CD4-positive, alpha-beta T cell treated with Interleukin-10 for 1 hour (primary cell): ENCODE measurements around the gene GTF3C1.
"Not testable (repeated sequence)": the region's sequence is repeated elsewhere in the genome, so short reads cannot be mapped to it uniquely, and the experiment has no call there.

Source experiments
- DNase-seq: peaks from one replicate; pipeline ENCODE4 v3.0.0-alpha.2; 2020

GTF3C1 gene

DNA sequence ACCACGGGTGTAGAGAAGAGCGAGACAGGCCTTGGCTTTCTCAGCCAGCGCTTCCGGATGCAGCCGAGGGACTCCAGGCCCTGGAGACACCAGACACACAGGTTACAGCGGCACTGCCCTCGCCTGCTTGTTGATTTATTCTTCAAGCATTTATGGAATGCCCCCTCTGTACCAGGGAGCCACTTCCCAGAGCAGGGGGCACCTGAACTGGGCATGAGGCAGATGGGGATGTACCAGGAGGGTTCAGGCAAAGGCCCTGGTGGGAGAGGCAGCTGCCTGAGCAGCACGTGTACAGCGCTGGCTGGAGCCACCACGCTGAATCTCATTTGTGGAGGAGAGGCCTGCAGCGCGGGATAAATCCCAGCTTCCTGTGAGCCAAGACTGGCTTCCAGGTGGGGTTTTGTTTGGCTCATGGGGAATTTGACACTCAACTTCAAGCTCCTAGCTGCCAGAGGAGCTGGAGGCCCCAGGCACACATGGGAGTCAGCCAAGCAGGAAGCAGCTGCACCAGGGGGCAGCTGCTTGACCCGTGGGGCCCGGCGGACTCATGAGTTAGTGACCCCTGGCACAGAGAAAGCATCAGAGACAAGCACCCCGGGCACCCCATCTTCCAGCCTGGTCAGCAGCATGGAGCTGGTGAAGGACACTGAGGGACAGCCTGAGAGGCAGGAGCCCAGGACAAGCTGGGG is 88.1 kb downstream of the GTF3C1 start:
- DNase-seq: no peak

DNA sequence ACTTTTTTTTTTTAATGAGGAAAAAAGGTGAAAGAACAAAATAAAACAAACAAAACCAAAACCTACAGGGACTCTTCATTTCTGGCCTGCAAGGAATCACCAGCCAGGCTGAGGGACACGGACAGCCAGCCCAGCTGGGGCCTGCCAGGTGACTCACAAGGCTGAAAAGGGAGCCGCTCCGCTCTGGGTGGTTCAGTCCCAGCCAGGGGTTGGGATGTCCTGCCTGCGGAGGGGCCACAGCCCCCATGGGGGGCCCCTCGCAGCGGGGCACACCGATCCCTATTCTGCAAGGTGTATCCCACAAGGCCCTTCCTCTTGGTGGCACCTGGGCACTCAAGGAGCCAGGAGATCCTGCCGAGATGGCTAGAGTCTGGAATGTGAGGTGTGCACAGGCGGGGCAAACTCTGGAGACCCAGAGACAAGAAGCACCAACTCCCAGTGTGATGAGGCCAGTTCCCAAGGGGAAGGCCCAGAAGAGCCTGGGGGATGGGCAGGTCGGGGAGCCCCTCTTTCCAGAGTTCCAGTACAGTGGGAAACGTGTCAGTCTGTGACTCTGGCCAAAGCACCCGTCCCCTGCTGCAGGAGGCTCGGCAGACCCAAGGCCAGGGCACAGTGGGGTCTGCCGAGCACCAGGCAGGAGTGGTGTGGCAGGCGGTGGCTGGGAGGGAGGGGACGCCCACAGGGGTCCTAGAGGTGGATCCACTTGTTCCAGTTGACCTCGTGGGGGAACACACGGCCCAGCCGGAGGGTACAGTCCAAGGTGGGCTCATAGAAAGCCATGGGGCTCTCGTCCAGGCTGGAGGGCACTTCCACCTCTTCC is 88.8 kb downstream of the GTF3C1 start:
- DNase-seq: no peak

DNA sequence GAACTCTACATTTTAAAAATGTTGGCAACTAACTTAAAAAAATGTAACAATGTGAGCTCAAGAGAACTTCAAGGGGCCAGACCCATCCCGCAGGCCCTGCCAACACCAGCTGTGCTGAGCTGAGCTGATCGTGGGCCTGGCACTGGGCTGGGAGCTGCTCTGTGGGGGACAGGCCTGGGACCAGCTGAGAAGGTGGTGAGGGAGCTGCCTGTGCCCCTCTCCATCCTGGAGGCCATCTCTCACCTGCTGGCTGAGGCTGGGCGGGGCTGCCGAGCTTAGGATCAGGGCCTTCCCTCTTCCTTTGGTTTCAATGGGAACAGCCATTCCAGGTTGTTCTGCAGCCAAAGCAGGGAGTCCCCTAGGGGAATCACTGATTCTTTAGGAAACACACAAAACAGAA is 89.5 kb downstream of the GTF3C1 start:
- DNase-seq: no peak

DNA sequence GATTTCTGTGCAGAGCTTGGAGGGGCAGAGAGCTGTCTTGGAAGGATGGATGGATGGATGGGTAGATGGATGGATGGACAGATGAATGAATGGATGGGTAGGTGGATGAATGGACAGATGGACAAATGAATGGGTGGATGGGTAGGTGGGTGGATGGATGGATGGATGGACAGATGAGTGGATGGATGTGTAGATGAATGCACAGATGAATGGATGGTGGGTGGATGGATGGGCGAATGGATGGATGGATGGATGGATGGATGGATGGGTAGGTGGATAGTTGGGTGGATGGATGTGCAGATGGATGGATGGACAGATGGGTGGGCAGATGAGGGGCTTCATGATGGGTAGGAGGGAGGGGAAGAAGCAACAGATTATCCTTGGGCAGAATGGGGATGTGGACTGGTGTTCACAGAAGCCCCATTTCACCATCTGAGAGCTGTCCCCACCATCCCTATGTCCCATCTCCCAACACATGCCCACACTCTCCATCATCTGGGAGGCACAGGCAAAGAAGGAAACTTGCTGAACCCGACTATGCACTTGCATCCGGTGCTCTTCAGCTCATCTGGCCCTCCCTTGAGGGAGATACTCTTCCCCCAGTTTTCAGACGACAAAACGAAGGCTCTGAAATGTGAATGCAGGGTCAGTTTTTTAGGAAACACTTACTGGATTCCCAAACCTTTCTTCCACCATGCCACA is 90.6 kb downstream of the GTF3C1 start:
- no peak for DNase-seq

DNA sequence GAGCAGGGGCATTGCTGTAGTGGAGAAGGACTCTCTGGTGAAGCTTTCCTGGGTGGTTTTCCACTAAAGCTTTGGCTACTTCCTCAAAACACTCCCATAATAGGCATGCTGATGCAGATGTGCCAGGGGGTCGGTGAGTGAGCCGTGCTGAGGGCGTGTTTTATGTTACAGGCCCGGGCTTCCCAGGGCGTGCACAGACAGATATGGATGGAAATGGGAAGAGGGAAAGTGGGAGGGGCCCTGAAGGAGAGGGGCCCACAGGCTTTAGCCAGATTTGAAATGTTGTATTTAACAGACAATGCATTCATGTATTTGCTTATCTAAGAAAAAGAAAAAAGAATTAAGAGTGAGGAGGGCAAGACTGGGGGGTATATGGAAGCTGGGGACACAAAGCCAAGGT is 91.5 kb downstream of the GTF3C1 start:
- DNase-seq: no peak

DNA sequence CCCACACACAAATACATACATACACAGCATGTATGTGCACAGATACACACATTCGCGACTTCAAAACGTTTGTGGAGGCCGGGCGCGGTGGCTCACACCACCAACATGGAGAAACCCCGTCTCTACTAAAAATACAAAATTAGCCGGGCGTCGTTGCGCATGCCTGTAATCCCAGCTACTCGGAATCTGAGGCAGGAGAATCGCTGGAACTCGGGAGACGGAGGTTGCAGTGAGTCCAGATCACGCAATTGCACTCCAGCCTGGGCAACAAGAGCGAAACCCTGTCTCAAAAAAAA is 92.2 kb downstream of the GTF3C1 start:
- DNase-seq: not testable (repeated sequence)

DNA sequence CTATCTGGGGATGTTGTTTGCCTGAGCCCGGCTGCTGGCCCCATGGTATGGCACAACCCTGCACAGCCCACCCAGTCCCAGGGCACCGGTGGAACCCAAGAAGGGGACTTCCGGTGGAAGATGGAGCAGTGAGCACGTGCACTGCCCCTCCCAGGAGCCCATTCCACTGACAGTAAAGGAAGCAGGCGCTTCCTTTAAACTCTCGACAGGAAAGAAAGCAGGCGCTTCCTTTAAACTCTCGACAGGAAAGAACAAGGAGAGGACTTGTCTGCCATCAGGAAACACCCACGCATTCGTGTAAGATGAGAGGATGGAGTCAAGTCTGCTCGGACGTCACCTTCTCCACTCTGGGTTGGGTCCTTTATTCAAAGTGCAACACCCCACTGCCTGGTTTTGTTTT is 94.0 kb downstream of the GTF3C1 start:
- peak; percentile 21 for DNase-seq

DNA sequence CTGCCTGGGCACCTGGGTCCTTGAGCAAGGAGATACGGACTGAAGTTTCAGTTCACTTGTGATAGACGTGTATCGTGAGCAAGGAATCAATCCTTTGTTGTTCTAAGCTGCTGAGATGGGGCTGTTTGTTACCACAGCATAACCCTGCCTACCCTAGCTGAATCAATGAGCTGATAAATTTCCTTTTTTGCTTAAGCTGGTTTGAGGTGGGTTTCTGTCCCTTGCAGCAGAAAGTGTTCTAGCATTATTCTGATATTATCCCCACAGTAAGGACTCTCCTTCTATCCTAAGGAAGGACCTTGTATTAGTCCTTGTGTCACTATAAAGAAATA is 96.3 kb downstream of the GTF3C1 start:
- DNase-seq: no peak

DNA sequence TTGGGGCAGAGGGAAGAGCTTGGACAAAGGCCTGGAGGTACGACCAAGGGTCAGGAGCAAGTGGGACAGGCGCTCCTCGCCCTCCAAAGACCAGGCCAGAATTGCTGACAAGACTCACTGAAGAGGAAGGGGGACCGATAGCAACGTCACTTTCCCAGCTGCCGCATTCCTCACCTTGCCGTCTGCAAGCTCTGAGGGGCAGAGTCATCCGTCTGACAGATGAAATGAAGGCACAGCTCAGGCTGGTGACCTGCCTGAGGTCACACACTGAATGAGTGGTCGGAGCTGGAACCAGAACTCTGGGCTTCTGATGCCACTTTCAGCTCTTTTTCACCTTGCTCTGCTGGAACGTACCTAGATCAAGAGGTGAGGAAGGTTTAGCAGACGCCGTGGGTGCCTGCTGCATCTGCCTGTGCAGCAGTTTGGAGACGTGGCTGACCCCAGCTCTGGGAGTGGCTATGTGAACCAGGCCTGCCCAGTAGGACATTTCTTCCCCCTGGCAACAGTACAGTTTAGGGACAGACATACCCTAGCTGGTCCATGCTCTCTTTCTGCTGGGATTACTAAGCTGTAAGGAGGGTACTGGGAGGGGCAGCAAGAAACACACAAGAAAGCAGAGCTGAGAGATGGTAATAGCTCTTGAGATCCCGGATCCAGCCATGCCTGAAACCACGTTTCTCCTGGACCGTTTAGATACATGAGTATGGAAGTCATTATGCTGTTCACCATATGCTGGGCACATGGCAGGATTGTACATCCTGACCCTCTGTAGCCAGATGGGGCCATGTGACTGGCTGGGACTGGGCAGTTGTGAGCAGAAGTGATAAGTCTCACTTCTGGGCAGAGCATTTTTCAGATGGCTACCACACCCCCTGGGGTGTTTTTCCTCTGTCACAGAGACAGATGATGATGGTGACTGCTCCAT is 96.9 kb downstream of the GTF3C1 start:
- no peak for DNase-seq

DNA sequence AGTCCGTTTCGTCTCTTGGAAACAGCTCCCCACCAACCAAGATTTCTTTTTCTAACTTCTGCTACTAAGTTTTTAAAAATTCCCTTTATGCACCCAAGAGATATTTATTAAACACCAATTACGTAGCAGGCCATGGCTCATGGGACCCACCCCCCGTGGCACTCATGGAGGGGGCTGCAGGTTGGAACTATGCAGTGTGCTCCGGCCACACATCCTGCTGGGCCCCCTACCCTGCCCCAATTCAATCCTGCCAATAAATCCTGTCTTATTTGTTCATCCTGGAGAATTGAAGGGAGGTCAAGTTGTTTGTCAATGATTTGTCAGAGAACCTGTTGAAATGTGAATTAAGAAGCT is 99.5 kb downstream of the GTF3C1 start:
- DNase-seq: no peak

DNA sequence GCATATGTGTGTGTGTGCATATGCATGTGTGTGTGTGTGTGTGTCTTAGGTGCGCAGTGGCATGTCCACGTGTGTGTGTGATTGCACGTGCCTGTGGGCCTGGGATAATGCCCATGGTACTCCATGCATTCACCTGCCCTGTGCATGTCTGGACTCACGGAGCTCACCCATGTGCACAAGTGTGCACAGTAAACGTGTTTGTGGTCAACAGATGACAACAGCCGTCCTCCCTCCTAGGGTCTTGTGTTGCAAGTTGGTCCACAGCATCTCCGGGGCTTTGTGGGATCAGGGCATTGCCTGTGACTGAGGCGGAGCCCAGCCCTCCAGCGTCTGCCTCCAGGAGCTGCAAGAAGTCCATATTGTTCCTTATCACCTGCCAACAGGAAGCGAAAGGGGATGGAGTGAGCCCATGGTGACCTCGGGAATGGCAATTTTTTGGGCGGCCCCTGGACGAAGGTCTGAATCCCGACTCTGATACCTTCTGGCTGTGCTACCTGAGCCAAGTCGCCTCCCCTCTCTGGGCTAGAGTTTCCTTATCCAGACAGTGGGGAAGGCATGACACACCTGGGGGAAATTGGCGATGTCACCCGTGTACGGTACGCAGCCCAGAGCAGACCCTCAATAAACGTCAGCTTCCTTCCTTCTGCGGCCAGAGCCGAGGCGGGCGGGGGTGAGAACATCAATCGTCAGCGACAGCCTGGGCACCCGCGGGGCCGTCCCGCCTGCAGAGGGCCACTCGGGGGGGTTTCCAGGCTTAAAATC is 100.1 kb downstream of the GTF3C1 start:
- DNase-seq: peak; percentile 87

DNA sequence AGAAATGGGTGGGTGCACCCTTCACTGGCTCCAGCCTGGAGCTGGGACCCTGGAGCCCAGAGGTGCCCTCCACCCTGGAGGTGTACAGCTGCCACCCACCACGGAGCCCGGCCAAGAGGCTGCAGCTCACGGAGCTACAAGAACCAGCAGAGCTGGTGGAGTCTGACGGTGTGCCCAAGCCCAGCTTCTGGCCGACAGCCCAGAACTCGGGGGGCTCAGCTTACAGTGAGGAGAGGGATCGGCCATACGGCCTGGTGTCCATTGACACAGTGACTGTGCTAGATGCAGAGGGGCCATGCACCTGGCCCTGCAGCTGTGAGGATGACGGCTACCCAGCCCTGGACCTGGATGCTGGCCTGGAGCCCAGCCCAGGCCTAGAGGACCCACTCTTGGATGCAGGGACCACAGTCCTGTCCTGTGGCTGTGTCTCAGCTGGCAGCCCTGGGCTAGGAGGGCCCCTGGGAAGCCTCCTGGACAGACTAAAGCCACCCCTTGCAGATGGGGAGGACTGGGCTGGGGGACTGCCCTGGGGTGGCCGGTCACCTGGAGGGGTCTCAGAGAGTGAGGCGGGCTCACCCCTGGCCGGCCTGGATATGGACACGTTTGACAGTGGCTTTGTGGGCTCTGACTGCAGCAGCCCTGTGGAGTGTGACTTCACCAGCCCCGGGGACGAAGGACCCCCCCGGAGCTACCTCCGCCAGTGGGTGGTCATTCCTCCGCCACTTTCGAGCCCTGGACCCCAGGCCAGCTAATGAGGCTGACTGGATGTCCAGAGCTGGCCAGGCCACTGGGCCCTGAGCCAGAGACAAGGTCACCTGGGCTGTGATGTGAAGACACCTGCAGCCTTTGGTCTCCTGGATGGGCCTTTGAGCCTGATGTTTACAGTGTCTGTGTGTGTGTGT is 100.9 kb downstream of the GTF3C1 start:
- DNase-seq: no peak

DNA sequence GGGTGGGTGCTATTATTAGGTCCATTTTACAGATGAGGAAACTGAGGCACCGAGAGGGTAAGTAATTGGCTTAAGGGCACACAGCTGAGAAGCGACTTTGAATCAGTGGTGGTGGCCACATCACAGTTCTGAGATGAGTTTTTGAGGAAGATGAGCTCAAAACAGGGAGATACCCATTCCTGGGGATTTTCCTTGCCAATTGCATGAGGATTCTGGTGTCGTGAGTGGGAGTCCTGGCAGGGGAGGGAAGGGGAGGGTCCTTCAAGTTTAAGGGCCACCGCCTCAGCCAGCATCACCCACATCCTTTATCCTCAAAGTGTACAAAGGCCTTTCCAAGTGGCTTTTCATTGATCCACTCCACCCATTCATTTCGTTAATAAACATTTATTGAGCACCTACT is 102.4 kb downstream of the GTF3C1 start:
- DNase-seq: no peak

DNA sequence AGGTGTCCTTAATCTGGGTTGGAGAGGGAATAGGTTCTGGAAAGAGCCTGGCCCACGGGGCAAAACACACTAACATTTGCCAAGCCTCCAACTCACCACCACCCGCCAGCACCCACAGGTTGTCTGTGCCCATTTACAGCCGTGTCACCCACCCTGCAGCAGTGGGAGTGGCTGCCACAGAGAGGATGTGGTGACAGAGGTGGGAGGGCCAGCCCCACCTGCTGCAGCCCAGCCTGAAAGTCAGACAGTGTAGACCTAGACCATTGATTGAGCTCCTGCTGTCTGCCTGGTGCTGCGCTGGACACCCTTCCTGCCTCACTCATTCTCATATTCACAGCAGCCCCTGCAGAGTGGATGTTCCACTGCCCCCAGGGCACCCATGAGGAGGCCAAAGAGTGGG is 103.0 kb downstream of the GTF3C1 start:
- DNase-seq: peak; percentile 87

DNA sequence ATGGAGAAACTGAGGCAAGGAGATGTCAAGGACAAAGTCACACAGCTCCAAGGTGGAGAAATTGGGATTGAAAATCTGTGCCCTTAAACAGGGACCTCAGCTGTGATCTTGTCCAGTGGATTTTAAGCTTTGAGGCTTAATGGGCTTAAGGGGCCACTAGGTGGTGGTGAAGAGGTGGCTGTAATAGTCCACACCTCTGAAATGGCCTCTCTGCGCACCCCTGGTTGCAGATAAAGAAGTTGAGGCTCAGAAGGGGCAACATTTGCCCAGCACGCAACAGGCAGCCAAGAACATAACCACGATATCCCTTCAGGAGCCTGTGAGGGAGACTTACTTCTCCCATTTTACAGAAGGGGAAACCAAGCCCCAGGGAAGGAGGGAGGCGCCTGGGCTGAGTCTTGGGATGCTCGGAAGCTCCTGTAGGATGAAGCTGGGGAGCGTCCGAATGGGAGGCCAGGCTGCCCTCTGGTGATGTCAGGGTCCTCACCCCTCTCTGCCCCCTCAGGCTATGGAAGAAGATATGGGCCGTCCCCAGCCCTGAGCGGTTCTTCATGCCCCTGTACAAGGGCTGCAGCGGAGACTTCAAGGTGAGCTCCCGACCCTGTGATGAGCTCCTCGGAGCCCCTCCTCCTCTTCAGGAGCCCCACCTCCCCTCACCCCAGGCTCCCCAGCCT is 104.1 kb downstream of the GTF3C1 start:
- DNase-seq: no peak

DNA sequence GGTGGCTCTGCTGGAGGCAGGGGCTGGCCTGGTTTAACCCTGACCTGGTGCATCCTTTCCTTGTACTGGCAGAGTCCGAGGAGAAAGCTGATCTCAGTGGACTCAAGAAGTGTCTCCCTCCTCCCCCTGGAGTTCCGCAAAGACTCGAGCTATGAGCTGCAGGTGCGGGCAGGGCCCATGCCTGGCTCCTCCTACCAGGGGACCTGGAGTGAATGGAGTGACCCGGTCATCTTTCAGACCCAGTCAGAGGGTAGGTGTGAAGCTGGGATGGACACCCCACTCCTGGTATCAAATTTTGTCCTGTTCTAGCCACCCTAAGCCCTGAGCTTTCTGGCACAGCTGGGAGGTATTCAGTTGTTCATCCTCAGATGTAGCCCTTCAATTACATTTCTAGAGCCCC is 105.2 kb downstream of the GTF3C1 start:
- no peak for DNase-seq

DNA sequence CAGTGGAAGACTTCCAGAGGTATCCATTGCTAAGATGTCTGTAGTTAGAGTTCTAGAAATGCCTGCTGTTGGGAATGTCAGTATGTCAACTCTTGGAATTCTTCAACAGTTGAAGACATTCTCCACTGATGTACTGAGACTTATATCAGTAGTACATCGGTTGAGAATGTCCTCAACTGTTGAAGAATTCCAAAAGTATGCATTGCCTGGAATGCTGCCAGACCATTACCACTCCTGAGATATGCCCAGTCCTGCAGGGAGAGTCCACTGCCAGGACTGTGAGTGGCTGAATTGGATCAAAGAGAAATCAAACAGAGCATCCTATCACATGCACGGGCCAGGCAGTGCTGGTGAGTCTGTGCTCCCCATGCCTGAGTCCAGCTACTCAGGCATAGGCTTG is 105.7 kb downstream of the GTF3C1 start:
- DNase-seq: no peak

DNA sequence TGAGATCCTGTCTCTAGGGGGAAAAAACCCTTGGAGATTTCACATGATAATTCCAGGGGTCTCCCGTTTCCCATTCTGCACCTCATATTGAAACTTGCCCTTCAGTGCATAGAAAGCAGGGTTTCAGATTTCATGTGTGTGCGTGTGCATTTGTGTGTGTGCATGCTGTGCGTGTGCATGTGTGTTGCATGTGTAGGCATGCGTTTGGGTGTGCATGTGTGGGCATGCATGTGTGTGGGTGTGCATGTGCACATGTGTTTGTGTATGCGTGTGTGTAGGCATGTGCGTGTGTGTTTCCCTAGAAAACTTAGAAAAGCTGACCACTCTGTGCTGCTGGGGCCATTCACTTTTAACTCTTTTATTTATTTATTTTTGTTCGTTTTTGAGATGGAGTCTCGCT is 107.7 kb downstream of the GTF3C1 start:
- DNase-seq: no peak

DNA sequence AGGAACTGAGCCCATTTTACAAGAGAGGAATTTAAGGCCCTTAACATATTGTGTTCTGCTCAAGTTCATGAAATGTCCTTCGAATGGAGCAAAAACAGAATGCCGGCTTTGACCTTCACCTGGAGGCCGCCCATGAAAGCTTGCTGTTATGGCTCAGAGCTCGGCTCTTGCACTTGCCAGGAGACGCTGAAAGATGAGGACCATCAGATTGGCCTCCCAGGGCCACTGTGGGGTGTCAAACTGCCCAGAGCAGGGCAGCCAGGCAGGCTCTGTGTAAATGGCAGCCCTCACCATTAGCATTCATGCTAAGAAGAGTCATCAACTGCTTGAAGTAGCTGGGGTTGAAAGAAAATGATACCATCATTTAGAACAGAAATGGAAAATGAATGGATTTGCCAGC is 108.4 kb downstream of the GTF3C1 start:
- DNase-seq: no peak

DNA sequence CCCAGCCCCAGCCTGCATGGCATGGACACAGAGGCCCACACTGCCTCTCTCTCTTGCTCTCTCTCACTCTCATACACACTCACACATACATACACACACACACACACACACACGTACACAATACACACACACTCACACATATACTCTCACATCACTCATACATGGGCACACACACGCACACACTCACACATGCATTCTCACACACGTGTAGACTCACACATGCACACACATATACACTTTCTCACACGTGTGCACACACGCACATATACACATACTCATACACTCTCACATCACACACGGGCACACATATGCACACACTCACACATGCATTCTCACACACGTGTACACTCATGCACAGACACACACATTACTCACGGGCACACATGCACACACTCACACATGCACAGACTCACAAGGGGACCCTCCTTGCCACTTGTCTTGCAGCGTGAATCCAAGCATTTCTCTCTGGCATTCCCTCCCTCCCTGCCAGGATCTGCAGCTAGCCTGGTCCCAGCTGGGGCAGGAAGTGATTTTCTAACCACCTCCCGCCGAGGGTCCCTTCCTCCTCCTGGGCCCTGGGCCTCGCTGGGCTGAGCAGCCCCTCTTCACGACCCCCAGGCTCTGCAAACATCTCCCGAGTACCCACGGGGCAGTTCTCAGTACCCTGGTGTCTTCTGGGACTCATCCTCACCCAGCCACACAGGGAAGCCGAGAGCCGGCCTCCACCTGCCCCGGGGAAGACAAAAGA is 110.3 kb downstream of the GTF3C1 start:
- no peak for DNase-seq
